ENCODE measurements around the gene AGBL5.

AGBL5 gene

DNA sequence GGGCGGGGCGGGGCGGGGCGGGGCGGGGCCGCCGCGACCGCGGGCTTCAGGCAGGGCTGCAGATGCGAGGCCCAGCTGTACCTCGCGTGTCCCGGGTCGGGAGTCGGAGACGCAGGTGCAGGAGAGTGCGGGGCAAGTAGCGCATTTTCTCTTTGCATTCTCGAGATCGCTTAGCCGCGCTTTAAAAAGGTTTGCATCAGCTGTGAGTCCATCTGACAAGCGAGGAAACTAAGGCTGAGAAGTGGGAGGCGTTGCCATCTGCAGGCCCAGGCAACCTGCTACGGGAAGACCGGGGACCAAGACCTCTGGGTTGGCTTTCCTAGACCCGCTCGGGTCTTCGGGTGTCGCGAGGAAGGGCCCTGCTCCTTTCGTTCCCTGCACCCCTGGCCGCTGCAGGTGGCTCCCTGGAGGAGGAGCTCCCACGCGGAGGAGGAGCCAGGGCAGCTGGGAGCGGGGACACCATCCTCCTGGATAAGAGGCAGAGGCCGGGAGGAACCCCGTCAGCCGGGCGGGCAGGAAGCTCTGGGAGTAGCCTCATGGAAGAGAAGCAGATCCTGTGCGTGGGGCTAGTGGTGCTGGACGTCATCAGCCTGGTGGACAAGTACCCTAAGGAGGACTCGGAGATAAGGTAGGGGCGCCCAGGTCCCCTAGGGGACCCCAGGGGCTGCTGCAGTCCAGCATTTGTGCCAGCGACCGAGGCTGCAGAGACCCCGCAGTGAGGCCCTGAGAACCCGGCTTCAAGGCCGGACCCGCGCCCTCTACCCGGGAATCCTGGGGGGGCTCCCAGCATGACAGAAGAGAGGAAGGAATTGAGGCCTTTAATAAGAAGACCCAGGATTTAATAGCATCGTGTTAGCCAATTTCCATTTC, 35.5 kb downstream of the AGBL5 start, which contains the start of gene KHK:
TSS of gene KHK (plus strand) at position 49 of the 870 bp plus-strand sequence. CDS start at position 537, 488 bp downstream.
- DNase-seq (ENCODE audit: low read depth in 2 of 2) = peak in 1 of 2 donors; percentile 20
- peak within 1 kb of the TSS; percentile 38 to 54 for H3K4me3 ChIP-seq (replicated peaks in 1 of 2; ENCODE audit: low read depth in 2 of 2, low read length in 2 of 2)
- TF ChIP-seq, protein P1, sequence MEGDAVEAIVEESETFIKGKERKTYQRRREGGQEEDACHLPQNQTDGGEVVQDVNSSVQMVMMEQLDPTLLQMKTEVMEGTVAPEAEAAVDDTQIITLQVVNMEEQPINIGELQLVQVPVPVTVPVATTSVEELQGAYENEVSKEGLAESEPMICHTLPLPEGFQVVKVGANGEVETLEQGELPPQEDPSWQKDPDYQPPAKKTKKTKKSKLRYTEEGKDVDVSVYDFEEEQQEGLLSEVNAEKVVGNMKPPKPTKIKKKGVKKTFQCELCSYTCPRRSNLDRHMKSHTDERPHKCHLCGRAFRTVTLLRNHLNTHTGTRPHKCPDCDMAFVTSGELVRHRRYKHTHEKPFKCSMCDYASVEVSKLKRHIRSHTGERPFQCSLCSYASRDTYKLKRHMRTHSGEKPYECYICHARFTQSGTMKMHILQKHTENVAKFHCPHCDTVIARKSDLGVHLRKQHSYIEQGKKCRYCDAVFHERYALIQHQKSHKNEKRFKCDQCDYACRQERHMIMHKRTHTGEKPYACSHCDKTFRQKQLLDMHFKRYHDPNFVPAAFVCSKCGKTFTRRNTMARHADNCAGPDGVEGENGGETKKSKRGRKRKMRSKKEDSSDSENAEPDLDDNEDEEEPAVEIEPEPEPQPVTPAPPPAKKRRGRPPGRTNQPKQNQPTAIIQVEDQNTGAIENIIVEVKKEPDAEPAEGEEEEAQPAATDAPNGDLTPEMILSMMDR (IDR thresholded peaks at IDR 0.05; ENCODE audit: low read depth, low read length) = no peak

DNA sequence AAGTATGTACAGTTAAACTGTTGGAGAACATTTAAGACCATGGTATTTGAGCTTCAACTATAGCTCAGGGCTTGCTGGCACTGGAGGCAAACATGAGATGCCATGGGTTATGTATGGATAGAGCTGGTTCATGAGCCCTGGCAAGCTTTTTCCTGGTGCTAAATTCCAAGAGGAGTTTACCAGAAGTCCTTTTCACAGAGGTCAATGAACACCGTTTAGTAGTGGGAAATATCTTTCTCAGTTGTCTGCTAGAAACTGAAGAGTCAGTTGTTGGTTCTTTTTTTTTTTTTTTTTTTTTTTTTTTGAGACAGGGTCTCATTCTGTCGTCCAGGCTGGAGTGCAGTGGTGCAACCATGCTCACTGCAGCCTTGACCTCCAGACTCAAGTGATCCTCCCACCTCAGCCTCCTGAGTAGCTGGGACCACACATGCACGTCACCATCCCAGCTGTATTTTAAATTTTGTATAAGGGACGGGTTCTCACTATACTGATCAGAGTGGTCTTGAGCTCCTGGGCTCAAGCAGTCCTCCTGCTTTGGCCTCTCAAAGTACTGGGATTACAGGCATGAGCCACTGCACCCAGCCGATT, 36.4 kb downstream of the AGBL5 start:
- no peak for DNase-seq (ENCODE audit: low read depth in 2 of 2)
- no peak overlapping the region for H3K4me3 ChIP-seq (replicated peaks in 1 of 2; ENCODE audit: low read depth in 2 of 2, low read length in 2 of 2)
- TF ChIP-seq, protein P1 (IDR thresholded peaks at IDR 0.05; ENCODE audit: low read depth, low read length) = no peak

DNA sequence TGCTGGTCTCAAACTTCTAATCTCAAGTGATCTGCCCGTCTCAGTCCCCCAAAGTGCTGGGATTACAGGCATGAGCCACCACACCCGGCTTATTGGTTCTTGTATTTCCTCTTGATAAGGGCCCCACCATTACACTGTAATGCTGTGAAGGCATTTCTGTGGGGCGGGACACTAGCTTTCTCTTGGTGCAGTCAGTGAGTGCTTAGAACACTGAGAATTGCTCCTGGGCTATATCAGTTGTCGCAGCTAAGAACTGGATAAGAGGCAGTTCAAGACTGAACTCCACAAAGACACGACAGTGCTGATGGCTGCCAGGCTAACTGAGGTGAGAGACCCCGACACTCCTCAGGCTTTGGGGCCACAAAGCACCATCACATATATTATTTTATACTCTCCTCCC, 37.2 kb downstream of the AGBL5 start:
- no peak for DNase-seq (ENCODE audit: low read depth in 2 of 2)
- H3K4me3 ChIP-seq (replicated peaks in 1 of 2; ENCODE audit: low read depth in 2 of 2, low read length in 2 of 2) = no peak overlapping the region
- TF ChIP-seq, protein P1 (IDR thresholded peaks at IDR 0.05; ENCODE audit: low read depth, low read length) = no peak

DNA sequence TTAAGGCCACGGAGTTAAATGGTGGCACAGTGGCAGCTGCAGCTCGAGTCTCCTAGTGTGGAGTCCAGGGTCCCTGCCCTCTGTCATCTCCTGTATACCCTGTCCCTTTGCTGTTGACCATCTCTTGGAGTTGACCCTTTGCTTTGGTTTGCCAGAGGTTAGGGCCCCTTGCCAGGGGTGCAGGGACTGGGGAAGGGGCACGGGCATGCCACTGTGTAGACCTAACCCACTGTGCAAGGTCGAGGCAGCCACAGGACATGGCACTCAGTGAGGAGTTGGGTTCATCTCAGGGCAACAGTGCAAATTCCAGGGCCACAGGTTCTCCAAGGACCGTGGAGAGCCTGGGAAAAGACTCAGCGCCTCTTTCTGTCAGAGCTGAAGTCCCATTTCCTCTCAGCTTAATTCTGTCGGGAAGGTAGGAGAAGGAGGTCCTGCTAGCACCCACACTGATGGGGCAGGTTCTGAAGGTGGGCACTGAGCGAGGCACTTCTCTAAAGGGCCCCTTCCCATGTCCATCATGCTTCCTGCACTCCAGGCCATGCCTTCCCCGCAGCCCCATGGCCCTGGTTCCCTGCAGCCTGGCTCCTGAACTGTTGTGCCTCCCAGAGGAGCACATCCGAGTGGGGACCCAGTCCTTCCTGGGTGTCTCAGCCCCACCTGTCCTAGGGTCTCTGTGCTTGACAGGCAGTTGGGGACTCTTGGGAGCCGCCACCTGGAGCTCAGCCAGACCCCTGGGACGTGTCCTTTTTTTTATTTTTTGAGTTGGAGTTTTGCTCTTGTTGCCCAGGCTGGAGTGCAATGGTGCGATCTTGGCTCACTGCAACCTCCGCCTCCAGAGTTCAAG, 37.9 kb downstream of the AGBL5 start:
- TF ChIP-seq, protein P1 (IDR thresholded peaks at IDR 0.05; ENCODE audit: low read depth, low read length) = no peak
- H3K4me3 ChIP-seq (replicated peaks in 1 of 2; ENCODE audit: low read depth in 2 of 2, low read length in 2 of 2) = no peak overlapping the region
- no peak for DNase-seq (ENCODE audit: low read depth in 2 of 2)

DNA sequence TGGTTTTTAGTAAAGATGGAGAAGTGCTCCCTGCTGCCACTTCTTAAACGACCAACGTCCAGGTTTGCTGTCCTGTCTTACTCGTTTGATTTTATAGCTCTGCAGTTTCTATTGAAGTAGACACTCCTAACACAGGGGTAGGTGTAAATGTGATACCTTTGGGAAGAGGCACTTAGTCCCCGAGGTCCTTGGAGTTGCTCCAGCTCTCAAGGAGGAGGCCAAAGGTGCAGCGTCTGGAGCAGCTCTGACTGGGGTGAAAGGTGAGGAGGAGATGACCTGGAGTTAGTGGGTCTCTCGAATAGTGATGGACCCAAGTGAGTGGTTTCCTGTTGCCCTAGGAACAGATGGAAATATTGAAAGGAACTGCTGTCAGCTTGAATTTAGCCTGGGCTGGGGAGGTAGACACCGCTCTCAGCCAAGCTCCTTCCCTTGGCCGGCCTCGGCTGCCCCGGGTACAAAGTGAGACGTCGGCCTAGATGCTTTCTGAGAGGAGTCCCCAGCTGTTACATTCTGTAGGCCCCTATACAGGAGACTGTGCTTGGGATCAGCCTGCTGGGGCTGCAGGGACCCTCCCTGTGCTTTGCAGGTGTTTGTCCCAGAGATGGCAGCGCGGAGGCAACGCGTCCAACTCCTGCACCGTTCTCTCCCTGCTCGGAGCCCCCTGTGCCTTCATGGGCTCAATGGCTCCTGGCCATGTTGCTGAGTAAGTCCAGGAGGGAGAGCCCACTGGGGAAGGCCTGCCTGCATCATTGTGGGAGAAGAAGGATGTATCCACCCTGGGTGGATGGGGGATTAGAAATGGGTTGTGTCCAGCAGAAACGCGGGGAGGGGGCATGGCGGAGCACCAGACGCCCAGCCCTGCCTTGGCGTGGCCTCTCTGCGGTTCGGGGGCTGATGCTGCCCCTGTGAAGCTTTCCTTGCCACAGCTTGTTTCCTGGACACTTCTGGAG, 40.6 kb downstream of the AGBL5 start:
- no peak overlapping the region for H3K4me3 ChIP-seq (replicated peaks in 1 of 2; ENCODE audit: low read depth in 2 of 2, low read length in 2 of 2)
- DNase-seq (ENCODE audit: low read depth in 2 of 2) = no peak
- TF ChIP-seq, protein P1 (IDR thresholded peaks at IDR 0.05; ENCODE audit: low read depth, low read length) = no peak
